B cell (primary cell): Measurements from ENCODE around the gene RPL29. TPM values are rescaled to one million over a fixed set of nuclear protein-coding genes. Genes with fewer than 3 reads are reported as not detected.

ENCODE experiments used
- ATAC-seq: fragments of 200-7000 bp; cut with Tn5 transposase; one replicate; pipeline ENCODE4 v1.10.0; 2021; ENCODE audit warnings: low read depth, mild to moderate bottlenecking, moderate number of reproducible peaks, moderate library complexity
- CTCF ChIA-PET: fragments of 350-600 bp; sonication (Branson Sonifier 250); formaldehyde crosslinking; loops from one replicate; lab custom pipeline; 2021; ENCODE audit warnings: antibody characterized with exemption, inconsistent platforms; lab: Charles Lee
- POLR2A ChIA-PET: fragments of 350-600 bp; sonication (Branson Sonifier 250); formaldehyde crosslinking; loops from one replicate; lab custom pipeline; 2021; ENCODE audit warnings: antibody characterized with exemption; lab: Charles Lee
- DNase-seq: peaks from one replicate; pipeline ENCODE4 v3.0.0; 2013
- H2AFZ ChIP-seq: 2 replicates; pipeline ENCODE4 v1.6.1; 2012; ENCODE audit warnings: mild to moderate bottlenecking, low read depth, low read length; ENCODE audit not compliant: insufficient read depth, poor library complexity, severe bottlenecking
- H3K27ac ChIP-seq, 2 donors: 1 replicate in 1 of 2; 2 replicates in 1 of 2; pipeline ENCODE4 v1.5.1; 2012 to 2013; ENCODE audit warnings: low read length in 2 of 2, mild to moderate bottlenecking in 2 of 2, moderate library complexity in 1 of 2
- H3K27me3 ChIP-seq, 4 experiments: fragments of 200-600 bp in 1 of 4; sonication (generic) in 1 of 4; replicated peaks in 1 of 4; 1 replicate in 2 of 4; 2 replicates in 2 of 4; pipeline versions ENCODE4 v1.6.1 to v1.7.0; 2013 to 2016; ENCODE audit warnings: low read length in 3 of 4, mild to moderate bottlenecking in 2 of 4, mixed read lengths in 1 of 4, moderate library complexity in 1 of 4; ENCODE audit not compliant: insufficient read depth in 4 of 4, control insufficient read depth in 3 of 4; ENCODE audit errors: control extremely low read depth in 1 of 4
- H3K36me3 ChIP-seq, 2 experiments: replicated peaks in 1 of 2; 1 replicate in 1 of 2; 2 replicates in 1 of 2; pipeline versions ENCODE4 v1.6.1 to v1.7.1; 2013; ENCODE audit warnings: low read length in 1 of 2; ENCODE audit not compliant: insufficient read depth in 2 of 2, control insufficient read depth in 1 of 2; ENCODE audit errors: control extremely low read depth in 1 of 2, extremely low read depth in 1 of 2
- H3K4me1 ChIP-seq, 2 donors: fragments of 200-600 bp in 1 of 2; sonication (generic) in 1 of 2; 1 replicate in 1 of 2; 2 replicates in 1 of 2; pipeline versions ENCODE4 v1.5.1 to v1.6.1; 2013 to 2017; ENCODE audit warnings: low read length in 2 of 2; ENCODE audit not compliant: control insufficient read depth in 2 of 2, insufficient read depth in 2 of 2
- H3K4me2 ChIP-seq: replicated peaks from 2 replicates; pipeline ENCODE3; 2012; ENCODE audit warnings: mild to moderate bottlenecking, low read depth, low read length; ENCODE audit not compliant: poor library complexity, severe bottlenecking
- H3K4me3 ChIP-seq, 5 experiments: fragments of 200-600 bp in 1 of 5; sonication (generic) in 1 of 5; 1 replicate in 3 of 5; 2 replicates in 2 of 5; pipeline versions ENCODE4 v1.5.1 to v1.7.0; 2011 to 2016; ENCODE audit warnings: low read length in 4 of 5, mild to moderate bottlenecking in 4 of 5, low read depth in 2 of 5, control low read depth in 1 of 5, moderate library complexity in 1 of 5; ENCODE audit not compliant: insufficient read depth in 1 of 5; ENCODE audit errors: control extremely low read depth in 1 of 5, extremely low read depth in 1 of 5
- H3K79me2 ChIP-seq: fragments of 200-600 bp; sonication (generic); one replicate; pipeline ENCODE4 v1.6.0; 2016; ENCODE audit warnings: low read length; ENCODE audit not compliant: control insufficient read depth, insufficient read depth
- H3K9ac ChIP-seq: fragments of 200-600 bp; sonication (generic); 2 replicates; pipeline ENCODE4 v1.6.1; 2017; ENCODE audit warnings: mild to moderate bottlenecking, low read length, moderate library complexity
- H3K9me3 ChIP-seq, 3 donors: one replicate each; pipeline versions ENCODE4 v1.6.1 to v1.7.1; 2013; ENCODE audit warnings: low read length in 2 of 3; ENCODE audit not compliant: control insufficient read depth in 2 of 3, insufficient read depth in 1 of 3; ENCODE audit errors: control extremely low read depth in 1 of 3
- H4K20me1 ChIP-seq: 2 replicates; pipeline ENCODE4 v1.6.0; 2012; ENCODE audit warnings: mild to moderate bottlenecking, low read length; ENCODE audit not compliant: insufficient read depth, control insufficient read depth, poor library complexity, severe bottlenecking
- H3K27ac Mint-ChIP-seq: one replicate; pipeline ENCODE4 v1.8.0; 2021; ENCODE audit warnings: mixed read lengths
- H3K27me3 Mint-ChIP-seq: one replicate; pipeline ENCODE4 v1.8.0; 2021; ENCODE audit warnings: mixed read lengths
- H3K4me1 Mint-ChIP-seq: one replicate; pipeline ENCODE4 v1.8.0; 2021; ENCODE audit warnings: mixed read lengths
- H3K4me3 Mint-ChIP-seq: one replicate; pipeline ENCODE4 v1.8.0; 2021; ENCODE audit warnings: mixed read lengths
- H3K9me3 Mint-ChIP-seq: one replicate; pipeline ENCODE4 v1.8.0; 2022; ENCODE audit warnings: mixed read lengths; ENCODE audit not compliant: insufficient read depth
- CTCF ChIP-seq: fragments of 200-600 bp; IDR thresholded peaks from one replicate; pipeline ENCODE4 v1.8.0; 2022; ENCODE audit warnings: antibody characterized with exemption, mild to moderate bottlenecking
- EZH2 ChIP-seq: IDR thresholded peaks from 2 replicates; pipeline ENCODE4 v1.6.1; 2012; ENCODE audit warnings: borderline replicate concordance, low read depth, mild to moderate bottlenecking, moderate library complexity, low read length; ENCODE audit not compliant: insufficient read depth, poor library complexity, severe bottlenecking
- WGBS: methylation state at CpG from one replicate; pipeline ENCODE4 v1.1.5; 2013; ENCODE audit warnings: missing lambda C conversion rate; ENCODE audit not compliant: insufficient coverage; 5-methylcytosine and 5-hydroxymethylcytosine counted together
- intact Hi-C: fragments of 100-400 bp; cut with micrococcal nuclease; formaldehyde crosslinking; loops from one replicate; pipeline ENCODE4 v1.10.0; 2022
- polyA plus RNA-seq: library from polyadenylated mRNA; depleted of rRNA; stranded (reverse); fragments of >200 nt; gene quantifications from 2 replicates; pipeline ENCODE4 v1.2.3, GENCODE V29; 2012
- total RNA-seq, 2 donors: library from RNA; stranded (reverse); fragments of 120-200 nt in 1 of 2; gene quantifications; 1 replicate in 1 of 2; 2 replicates in 1 of 2; pipeline versions ENCODE4 v1.2.3 to v1.2.4, GENCODE V29; 2013 to 2022

RPL29 gene
- total and polyA plus RNA-seq, 2 donors (not counting 1 experiment from before 2014, with no cell fraction given): 1,552 to 3,787 TPM

GRCh38 chr3:52029053-52029452 lies 33.4 kb upstream of the RPL29 start:
- H3K4me3 ChIP-seq: no peak overlapping the region
- WGBS: 91% methylated on average over 9 of the region's 9 CpGs
- H3K36me3 ChIP-seq: no peaks in the 10 kb centered on the region
- H3K27ac Mint-ChIP-seq: no peak overlapping the region
- H3K27me3 ChIP-seq: no peaks in the 10 kb centered on the region
- H3K4me1 ChIP-seq: peaks cover 4% of the 10 kb centered on the region in 2 donors
- no peak for TF ChIP-seq EZH2
- TF ChIP-seq CTCF: no peak
- no peaks in the 10 kb centered on the region for H3K9me3 Mint-ChIP-seq
- no peak for ATAC-seq
- H3K79me2 ChIP-seq: no peaks in the 10 kb centered on the region
- H3K9ac ChIP-seq: no peak overlapping the region
- ChIA-PET POLR2A (no interaction called here), CTCF (no interaction called here)
- peaks cover 4% of the 10 kb centered on the region for H3K27me3 Mint-ChIP-seq
- no peak for DNase-seq
- no peaks in the 10 kb centered on the region for H4K20me1 ChIP-seq
- no peak overlapping the region for H3K4me3 Mint-ChIP-seq
- no peaks in the 10 kb centered on the region for H3K9me3 ChIP-seq
- H3K4me2 ChIP-seq: no peak overlapping the region
- no peak overlapping the region for H2AFZ ChIP-seq
- H3K4me1 Mint-ChIP-seq: peaks cover 9% of the 10 kb centered on the region
- H3K27ac ChIP-seq: no peak overlapping the region
- intact Hi-C loops: no loop called here

GRCh38 chr3:52028572-52028971 lies 32.9 kb upstream of the RPL29 start:
- Histone ChIP-seq H3K36me3 (no peaks in the 10 kb centered on the region), H3K9ac (no peak overlapping the region), H3K4me3 (no peak overlapping the region), H3K9me3 (no peaks in the 10 kb centered on the region), H3K27me3 (no peaks in the 10 kb centered on the region), H3K4me1 (peaks cover 9% of the 10 kb centered on the region in 2 donors), H3K27ac (no peak overlapping the region), H3K4me2 (no peak overlapping the region), H3K79me2 (no peaks in the 10 kb centered on the region), H4K20me1 (no peaks in the 10 kb centered on the region), H2AFZ (no peak overlapping the region)
- Mint-ChIP-seq H3K27me3 (peaks cover 4% of the 10 kb centered on the region), H3K4me3 (no peak overlapping the region), H3K4me1 (peaks cover 13% of the 10 kb centered on the region), H3K27ac (no peak overlapping the region), H3K9me3 (no peaks in the 10 kb centered on the region)
- no peak for ATAC-seq
- intact Hi-C loops: no loop called here
- POLR2A ChIA-PET: no interaction called here
- no peak for DNase-seq
- 96% methylated on average over 9 of the region's 12 CpGs for WGBS
- CTCF ChIA-PET: no interaction called here
- TF ChIP-seq CTCF: no peak
- TF ChIP-seq EZH2: no peak
